ENCODE data around the gene RAE1. TPM values are rescaled to one million over a fixed set of nuclear protein-coding genes. Genes with fewer than 3 reads are reported as not detected.

RAE1 gene, protein sequence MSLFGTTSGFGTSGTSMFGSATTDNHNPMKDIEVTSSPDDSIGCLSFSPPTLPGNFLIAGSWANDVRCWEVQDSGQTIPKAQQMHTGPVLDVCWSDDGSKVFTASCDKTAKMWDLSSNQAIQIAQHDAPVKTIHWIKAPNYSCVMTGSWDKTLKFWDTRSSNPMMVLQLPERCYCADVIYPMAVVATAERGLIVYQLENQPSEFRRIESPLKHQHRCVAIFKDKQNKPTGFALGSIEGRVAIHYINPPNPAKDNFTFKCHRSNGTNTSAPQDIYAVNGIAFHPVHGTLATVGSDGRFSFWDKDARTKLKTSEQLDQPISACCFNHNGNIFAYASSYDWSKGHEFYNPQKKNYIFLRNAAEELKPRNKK
- total RNA-seq: 13.8 TPM
- long read RNA-seq, transcript RAE1-203 (12 exons, 2,639 nt): major isoform, 31 of 35 reads
- long read RNA-seq, partial matches to known transcripts: 2 of 35 reads
- long read RNA-seq, other reads (novel, unspliced or antisense): 2 of 35 reads

DNA sequence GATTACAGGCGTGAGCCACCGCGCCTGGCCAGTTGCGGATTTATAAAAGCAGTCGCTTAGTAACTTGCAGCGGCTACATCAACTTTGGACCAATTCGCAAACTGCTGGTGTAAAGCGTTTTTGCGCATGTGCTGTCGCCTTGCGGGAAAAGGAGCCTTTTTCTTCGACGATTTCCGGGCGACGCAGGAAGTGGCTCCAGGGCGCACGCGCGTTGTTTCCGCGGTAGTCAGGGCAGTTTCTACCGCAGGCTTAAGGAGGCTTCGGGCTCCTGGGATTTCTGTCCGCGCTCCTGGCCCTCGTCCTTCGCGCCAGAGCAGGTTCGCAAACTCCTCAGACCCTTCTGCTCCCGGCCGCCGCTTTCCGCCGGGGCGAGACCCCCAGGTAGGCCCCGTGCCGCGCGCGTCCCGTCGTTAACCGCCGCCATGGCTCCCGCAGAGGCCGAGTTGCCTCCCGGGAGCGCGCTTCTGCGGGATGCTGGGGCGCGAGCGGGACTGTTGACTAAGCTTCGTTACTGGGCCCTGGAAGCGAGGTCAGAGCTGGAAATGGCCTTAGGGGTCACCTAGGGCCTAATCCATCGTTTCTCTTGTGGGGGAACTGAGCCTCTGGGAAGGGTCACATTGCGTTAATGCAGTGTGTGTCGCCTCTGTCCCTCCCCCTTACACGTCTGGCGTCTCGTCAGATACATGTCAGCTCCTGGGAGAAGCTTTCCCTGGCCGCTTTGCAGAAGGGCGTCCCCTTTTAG is at the start of gene RAE1:
RAE1 (plus strand) TSS at position 214 of the 742 bp plus-strand sequence. CDS start 2,784 bp downstream, outside the sequence.
- intact Hi-C loops (cut with DNase I): no loop called here
- DNase-seq (ENCODE audit: low spot score): peak; percentile 95

DNA sequence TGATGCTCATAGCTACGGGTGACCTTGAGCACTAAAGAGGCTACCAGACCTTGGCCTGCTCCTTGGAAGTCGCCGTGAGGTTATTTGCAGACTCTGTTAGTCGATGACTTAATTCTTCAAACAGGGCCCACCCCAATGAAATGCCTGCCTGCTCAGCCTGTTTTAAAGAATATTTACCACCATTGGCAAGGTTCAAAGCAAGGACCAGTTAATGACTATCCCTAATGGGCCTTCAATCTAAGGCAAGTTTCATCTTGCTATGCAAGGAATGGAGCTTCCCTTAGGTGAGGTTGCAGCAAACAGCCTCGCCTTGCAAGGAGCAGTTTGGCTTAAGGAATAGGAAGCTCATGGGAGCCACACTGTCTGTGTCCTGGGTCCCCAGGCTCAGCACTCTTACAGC is 44.3 kb upstream of the RAE1 start:
- DNase-seq (ENCODE audit: low spot score): peak; percentile 26
- intact Hi-C loops (cut with DNase I): no loop called here

DNA sequence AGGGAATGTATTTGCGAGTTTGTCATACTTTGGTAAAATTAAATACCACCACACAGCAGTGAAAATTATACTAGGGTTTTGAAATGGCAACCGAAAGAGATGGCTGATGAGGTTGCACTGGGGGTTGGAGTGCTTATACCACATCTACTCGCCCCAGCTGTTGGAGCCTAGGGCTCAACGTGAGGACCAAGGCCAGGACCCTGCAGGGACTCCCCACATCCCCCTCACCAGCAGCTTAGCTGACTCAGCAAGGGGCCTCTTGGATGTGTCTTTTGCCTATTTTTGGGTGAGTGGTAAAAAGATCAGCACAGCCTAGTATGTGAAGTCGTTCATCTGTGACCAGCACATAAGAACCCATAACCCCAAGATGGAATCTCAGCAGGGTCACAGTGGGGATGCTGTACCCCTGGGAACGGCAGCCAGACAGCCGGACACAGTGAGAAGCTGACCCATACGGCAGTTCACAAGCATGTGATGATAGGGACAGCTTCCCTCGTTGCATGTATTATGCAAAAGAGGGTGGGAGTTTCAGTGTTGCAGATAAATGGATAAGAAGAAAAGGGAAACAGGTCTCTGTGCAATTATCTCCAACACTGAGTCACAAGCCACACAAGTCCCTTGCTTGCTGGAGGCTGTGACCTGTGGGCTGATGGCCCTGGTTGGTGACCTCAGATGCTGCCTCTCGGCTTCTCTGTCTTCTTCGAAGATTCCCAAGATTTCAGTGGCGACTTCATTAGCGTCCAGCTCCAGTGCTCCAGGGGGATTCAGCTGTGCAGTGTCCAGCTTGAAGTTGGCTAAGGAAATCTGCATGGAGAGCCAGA is 42.4 kb upstream of the RAE1 start:
- intact Hi-C loops (cut with DNase I): no loop called here
- peak; percentile 39 for DNase-seq (ENCODE audit: low spot score)

DNA sequence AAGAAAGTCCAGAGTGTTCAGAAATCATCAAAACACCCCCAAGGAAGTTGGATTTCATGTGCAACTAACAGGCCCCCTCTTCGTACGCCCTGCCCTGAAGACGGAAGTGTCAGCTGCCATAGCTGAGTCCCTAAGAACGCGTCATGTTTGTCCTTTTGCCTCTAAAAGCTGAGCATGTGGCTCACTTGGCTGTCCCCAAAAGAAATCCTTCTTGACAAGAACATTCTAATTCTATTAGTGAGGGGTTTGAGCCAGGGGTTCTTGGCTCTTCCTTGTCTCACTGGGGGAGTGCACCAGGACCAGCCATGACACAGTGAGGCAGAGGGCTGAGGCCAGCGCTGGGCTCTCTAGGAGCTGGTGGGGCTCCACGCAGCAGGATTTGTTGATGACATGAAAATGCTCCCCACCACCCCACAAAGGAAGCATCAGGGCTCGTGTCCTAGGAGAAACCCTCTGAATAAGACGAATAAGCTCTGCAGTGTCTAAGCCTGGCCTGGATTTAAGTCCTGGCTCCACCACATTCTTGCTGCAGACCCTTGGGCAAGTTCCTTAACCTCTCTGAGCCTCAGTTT is 41.4 kb upstream of the RAE1 start:
- DNase-seq (ENCODE audit: low spot score): peak; percentile 47
- intact Hi-C loops (cut with DNase I): no loop called here

DNA sequence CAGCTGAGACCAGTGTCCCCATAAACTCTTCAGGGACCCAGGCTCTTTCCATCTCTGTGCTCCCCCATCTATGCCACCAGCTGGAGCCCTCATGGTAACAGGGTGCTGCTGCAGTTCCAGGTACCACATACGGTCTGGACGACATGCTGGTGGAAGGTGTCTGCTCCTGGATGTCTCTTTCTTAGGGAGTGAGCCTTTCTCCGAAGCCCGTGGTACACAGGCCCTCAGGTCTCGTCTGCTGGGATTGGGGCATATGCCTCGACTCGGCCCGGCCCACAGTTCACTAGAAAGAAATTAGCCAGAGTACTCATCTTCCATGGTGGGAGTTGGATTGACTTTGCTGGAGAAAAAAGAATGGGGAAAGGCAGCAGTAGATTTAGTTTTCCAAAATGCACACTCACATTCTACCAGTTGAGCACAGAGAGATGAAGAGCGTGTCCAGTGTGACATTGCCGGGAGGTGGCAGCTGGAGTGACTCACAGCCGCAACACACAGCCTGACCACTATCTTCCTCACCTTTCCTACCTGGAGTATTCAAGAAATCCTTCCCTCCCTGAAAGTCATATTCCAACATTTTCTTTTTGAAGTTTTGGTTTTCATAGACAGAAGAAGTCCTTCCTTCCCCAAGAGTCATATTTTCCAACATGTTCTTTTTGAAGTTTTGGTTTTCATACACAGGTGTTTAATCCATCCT is 40.1 kb upstream of the RAE1 start:
- DNase-seq (ENCODE audit: low spot score): peak; percentile 51
- intact Hi-C loops (cut with DNase I): no loop called here

DNA sequence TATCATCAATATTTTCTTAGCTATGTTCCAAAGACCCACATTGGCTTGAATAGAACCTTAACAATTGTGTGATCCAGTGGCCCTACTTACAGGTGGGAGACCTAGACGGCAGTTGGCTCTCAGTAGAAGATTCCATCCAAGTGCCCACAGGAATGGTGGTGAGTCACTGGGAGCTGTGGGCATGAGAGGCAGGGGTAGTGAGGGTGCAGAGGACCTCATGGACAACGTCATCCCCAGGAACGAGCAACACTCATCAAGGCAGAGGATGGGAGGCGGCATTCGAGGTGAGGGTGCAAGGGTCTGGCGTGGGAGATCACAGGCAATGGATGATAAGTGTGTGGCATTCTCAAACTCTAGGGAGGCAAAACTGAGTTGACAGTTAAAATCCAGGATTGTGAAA is 38.9 kb upstream of the RAE1 start:
- peak; percentile 9 for DNase-seq (ENCODE audit: low spot score)
- intact Hi-C loops (cut with DNase I): no loop called here

DNA sequence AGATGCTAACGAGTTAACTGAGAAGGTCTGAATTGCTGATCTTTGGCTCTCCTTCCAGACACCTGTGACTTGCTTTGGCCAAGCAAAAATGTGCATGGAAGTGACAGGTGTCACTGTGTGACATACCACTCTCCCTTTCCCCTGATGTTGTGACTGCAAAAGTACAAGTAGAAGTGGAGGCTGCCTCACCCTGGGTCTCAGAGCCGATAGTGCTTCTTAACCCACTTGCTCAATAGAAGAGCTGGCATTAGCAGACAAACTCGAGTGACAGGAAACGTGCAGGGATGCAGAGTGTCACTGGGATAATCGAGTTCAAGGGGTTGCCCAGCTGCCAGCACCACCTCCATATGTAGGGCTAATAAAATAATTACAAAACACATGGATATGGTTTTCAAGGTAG is 37.8 kb upstream of the RAE1 start:
- intact Hi-C loops (cut with DNase I): no loop called here
- DNase-seq (ENCODE audit: low spot score): peak; percentile 36

DNA sequence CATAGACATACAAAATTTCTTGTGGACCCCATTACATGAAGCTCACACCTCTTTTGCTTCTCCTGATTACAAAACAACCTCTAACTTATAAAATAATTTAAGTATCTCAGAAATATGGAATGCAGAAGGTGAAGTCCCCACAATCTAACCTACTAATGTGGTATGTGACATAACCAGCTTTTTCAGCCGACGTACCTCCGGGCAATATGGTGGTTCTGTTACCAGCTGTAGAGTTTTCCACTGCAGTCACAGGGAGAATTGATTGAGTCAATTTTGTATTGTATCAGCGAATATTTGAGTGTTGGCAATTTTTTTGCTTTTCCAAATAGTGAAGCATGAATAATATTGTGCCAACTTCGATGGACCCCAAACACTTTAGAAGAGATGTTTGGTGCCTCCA is 37.1 kb upstream of the RAE1 start:
- DNase-seq (ENCODE audit: low spot score): peak; percentile 12
- intact Hi-C loops (cut with DNase I): no loop called here

DNA sequence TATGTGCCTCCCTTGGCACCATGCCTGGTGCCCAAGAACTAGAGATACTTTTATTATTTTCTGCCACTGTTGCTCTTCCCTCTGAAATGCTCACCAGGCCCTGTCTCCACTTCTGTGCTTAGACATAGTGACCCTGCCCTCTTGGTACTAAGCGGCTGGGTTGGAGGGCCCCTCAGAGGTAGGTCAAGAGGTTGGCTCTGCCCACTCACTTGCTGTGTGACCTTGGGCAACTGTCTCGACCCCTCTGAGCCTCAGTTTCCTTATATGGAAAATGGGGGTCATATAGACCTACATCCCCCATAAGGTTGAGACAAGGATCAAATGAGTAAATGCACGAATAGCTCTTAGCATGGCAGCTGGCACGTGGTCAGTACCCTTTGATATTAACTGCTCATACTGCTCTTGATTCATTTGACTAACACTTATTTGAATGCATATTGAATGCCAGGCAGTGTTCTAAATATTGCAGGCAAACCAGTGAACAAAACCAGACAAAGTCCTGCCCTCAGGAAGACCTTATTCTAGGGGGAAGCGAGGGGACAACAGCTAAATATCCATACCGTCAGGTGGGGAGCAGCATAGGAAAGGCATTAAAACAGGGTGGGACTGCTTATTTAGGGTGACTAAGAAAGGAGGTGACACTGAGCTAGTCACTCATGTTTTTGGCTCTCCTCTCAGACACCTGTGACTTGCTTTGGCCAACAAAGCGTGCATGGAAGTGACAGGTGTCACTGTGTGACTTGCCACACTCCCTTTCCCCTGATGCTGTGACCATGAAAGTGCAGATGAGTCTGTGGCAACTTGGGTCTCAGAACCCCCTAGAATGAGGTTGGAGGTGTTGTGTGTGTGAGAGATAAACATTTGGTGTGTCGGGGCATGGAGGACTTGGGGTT is 35.7 kb upstream of the RAE1 start:
- intact Hi-C loops (cut with DNase I): no loop called here
- peak; percentile 6 for DNase-seq (ENCODE audit: low spot score)

DNA sequence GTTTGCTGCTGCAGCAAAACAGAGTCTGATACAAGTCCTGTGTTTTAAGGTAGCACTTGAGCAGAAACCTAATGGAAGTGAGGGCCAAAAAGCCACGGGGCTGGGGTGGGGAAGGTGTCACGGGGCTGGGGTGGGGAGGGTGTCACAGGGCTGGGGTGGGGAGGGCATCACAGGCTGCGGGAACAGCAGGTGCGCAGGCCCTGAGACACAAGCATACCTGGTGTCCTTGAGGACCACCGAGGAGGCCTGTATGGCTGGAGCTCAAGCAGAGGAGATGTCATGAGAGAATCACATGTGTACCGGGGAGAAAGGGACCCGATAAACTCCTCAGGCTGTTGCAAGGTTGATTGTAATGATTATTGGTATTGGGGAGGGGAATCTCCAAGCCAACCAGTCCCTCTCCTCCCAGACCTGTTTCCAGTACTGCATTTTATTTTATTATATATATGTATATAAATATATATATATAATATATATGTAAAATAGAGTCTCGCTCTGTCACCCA is 35.0 kb upstream of the RAE1 start:
- intact Hi-C loops (cut with DNase I): no loop called here
- peak; percentile 10 for DNase-seq (ENCODE audit: low spot score)

DNA sequence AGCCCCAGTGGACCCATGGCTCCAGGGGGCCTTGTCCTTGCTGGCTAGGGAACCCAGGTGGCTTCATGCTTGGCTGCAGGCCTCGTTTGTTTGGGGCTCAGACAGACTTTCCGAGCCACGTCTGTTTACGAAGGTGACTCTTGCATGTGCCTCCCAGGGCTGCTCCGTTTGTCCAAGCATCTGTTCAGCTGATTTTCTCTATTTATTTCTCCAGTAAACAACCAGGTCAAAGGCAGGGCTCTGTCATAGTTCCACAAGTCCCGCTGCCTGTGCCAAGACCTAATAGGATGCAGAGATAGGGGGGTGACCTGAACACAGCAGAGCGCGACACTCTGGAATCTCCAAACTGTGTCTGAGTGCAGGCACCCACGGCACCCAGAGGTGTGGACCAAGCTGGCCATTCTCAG is 34.3 kb upstream of the RAE1 start:
- DNase-seq (ENCODE audit: low spot score): peak; percentile 64

DNA sequence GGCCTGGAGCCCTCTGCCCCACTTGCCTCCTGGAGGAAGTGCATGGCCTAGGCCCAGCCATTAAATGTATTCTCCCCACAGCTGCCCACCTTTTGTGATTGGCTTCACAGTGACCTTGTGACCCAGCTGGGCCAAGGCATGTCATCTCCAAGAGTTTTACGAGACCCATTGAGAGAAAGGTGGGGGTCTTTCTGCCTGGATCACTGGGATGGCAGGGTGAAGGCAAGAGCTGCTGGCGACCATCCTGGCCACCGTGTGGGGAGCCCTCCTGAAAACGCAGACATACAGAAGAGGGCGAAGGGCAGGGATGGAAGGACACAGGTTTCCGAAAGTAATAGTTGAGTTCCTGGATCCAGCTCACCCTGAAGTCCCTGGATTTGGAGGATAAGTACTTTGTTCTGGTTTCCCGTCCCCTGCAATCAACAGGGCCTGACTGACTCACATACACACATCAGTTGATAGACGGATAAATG is 33.7 kb upstream of the RAE1 start:
- intact Hi-C loops (cut with DNase I): no loop called here
- DNase-seq (ENCODE audit: low spot score): peak; percentile 15

More for the DNA sequence above, 34.3 kb upstream of the RAE1 start:
- intact Hi-C loops (cut with DNase I): no loop called here

DNA sequence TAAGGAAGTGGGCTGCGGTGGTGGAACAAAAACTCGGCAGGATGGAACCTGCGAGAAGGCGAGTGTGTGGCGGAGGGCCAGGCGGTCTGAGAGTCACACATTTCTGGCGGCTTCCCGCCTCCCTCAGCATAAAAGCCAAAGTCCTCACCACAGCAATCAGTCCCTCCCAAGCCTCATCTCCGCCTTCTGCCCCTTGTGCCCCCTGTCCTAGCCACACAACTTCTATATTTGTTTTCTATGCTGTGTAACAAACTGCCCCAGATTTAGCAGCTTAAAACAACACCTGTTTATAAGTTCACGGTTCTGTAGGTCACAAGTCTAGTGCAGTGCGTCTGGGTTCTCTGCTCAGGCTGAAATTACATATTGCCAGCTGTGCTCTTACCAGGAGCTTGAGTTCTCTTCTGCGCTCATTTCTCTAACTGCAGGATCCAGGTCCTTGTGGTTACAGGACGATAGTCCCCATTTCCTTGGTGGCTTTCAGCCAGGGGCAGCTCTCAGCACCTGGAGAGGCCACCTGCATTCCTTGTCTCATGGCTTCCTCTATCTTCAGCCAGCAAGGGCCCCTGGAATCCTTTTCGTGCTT is 33.2 kb upstream of the RAE1 start:
- DNase-seq (ENCODE audit: low spot score): peak; percentile 35
- intact Hi-C loops (cut with DNase I): no loop called here

DNA sequence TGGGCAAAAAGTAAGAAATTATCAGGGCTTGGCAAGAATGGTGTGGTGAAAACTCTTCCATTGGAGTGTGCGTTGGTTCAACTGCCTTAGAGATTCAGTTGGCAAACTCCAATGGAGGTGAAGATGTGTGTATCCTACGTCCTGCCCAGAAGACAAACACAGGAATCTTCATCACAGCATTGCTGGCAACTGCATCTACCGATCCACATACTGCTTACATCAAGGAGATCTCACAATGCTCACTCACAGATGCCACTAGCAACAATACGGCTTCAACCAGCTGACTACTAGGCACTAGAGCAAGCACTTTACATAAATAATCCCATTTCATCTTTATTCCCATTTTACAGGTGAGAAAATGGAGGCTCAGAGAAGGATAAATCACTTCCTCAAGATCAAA is 31.5 kb upstream of the RAE1 start:
- intact Hi-C loops (cut with DNase I): no loop called here
- DNase-seq (ENCODE audit: low spot score): no peak

DNA sequence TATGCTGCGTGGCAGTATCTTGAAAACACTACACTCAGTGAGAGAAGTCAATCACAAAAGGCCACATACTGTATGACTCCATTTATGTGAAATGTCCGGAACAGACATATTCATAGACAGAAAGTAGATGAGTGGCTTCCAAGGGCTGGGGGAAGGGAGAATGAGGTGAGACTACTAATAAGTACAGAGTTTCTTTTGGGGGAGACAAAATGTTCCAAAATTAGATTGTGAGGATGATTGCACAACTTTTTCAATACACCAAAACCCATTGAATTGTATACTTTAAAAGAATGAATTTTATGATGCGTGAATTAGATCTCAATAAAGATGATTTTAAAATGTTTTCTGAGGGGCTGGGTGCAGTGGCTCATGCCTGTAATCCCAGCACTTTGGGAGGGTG is 30.7 kb upstream of the RAE1 start:
- no peak for DNase-seq (ENCODE audit: low spot score)
- intact Hi-C loops (cut with DNase I): no loop called here

DNA sequence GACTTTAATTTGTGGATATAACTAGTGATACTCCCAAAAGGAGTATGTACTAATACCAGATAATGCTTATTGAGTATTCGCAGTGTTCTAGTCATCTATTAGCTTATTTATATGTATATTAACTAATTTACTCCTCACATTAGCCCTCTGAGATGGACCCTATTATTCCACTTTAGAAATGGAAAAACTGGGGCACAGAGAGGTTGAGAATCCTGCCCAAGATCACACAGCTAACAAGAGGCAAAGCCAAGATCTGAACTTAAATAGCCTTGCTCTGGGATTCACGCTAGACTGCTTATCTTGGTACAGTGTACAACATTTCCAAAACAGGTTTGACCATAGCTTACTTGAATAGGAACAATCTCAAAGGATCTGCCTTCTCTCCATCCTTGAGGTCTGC is 29.9 kb upstream of the RAE1 start:
- no peak for DNase-seq (ENCODE audit: low spot score)
- intact Hi-C loops (cut with DNase I): no loop called here

DNA sequence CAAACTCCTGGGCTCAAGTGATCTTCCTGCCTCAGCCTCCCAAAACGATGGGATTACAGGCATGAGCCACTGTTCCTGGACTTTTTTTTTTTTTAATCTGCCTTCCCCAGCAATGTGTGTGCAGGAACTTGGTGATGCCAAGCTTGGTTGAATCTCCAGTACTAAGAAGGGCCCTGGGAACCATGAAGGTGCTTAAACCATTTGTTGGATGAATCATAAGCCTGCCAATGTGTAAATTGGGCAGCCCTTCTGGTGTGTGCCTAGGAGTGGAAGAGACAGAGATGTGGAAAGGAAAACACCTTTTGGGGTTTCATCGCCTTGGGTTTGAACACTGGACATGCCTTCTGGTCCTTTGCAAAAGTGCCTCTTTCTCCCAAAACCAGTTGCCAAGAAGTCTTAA is 28.6 kb upstream of the RAE1 start:
- intact Hi-C loops (cut with DNase I): no loop called here
- DNase-seq (ENCODE audit: low spot score): no peak

Data from cardiac septum (tissue), 1 donor.